HG03432 (cell line): Measurements from ENCODE around the gene EMC10.
"Not testable (repeated sequence)": the region's sequence is repeated elsewhere in the genome, so short reads cannot be mapped to it uniquely, and the experiment has no call there.

Source experiments
- ATAC-seq: cut with Tn5 transposase; IDR thresholded peaks from one replicate; pipeline ENCODE4 v1.9.1; 2021; ENCODE audit warnings: mild to moderate bottlenecking, moderate library complexity; ENCODE audit not compliant: unreplicated experiment

Gene EMC10

DNA sequence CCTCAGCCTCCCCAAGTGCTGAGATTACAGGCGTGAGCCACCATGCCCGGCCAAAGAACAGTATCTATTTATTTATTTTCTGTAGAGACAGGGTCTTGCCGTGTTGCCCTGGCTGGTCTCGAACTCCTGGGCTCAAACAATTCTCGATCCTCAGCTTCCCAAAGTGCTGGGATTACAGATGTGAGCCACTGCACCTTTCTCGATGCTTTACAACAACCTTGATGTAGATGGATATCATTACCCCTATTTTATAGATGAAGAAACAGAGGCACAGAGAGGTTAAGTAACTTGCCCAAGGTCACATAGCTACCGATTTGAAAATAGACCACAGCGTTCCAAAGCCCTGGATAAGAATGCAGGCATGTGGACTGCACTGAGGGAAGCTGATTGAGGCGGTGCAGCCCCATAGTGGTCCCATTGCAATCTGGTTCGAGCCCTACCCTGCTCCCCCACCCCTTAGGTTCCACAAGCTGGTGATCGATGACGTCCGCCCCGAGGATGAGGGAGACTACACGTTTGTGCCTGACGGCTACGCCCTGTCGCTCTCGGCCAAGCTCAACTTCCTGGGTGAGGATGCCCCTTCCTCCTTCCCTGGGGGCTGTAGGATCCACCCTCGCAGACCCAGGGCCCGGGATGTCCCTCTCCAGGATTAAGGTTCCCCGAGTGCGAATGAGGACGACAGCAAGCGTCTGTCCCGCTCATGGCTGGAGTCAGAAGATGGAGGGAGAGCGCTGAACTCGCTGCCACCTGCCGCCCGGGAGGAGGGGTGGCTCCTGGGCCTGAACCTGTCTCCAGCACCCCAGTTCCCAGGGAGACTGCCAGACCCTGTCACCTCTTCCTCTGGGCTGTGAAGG lies 25.7 kb upstream of the EMC10 start:
- no peak for ATAC-seq

DNA sequence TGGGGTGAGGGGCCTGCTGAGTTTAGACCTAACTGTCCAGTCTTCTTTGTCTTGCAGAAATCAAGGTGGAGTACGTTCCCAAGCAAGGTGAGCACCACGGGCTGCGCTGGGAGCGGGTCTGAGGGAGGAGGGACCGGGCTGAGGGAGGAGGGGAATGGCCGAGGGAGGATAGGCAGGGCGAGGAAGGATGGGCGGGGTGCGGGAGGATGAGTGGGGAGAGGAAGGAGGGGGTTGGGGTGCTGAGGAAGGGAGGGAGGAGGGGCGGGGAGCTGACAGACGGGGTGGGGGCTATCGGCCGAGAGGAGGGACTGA lies 25.1 kb upstream of the EMC10 start:
- ATAC-seq, result no peak

- ATAC-seq, result no peak
These were observed 23.1 kb upstream of the EMC10 start for GRCh38 chr19:50453243-50453642.

DNA sequence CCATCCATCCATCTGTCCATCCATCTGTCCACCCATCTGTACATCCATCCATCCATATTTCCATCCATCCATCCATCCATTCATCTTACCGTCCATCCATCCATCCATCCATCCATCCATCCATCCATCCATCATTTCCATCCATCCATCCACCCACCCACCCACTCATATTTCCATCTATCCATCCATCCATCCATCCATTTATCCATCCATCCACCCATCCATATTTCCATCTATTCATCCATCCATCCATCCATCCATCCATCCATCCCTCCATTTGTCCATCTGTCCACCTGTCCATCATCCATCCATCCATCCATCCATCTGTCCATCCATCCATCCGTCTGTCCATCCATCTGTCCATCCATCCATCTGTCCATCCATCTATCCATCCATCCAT lies 20.3 kb upstream of the EMC10 start:
- ATAC-seq, result no peak

DNA sequence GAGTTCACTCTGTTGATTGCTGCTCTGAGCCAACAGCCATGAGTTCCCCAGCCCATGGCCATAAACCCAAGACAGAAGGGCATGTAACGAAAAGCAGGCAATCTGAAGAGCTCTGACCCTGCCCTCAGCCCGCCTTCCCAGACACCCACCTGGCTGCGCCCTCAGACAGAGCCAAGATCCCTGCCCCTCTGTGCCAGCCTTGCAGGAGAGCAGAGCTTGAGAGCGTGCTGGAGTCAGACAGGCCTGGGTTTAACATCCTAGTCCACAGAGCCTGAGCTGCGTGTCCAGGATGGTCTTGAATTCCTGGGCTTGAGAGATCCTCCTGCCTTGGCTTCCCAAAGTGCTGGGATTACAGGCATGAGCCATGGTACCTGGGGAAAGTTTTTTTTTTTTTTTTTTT lies 19.0 kb upstream of the EMC10 start:
- ATAC-seq, result no peak

GRCh38 chr19:50458396-50459066 lies 17.8 kb upstream of the EMC10 start:
- ATAC-seq, result no peak

- ATAC-seq, result no peak
These were observed 17.2 kb upstream of the EMC10 start for GRCh38 chr19:50459067-50459456.

GRCh38 chr19:50459638-50460037 lies 16.7 kb upstream of the EMC10 start:
- no peak for ATAC-seq

- ATAC-seq, result peak; percentile 50
These were observed 16.0 kb upstream of the EMC10 start for GRCh38 chr19:50460161-50460765.

- peak; percentile 53 for ATAC-seq
These were observed 15.0 kb upstream of the EMC10 start for GRCh38 chr19:50461066-50461875.

GRCh38 chr19:50462970-50463369 lies 13.3 kb upstream of the EMC10 start:
- no peak for ATAC-seq

DNA sequence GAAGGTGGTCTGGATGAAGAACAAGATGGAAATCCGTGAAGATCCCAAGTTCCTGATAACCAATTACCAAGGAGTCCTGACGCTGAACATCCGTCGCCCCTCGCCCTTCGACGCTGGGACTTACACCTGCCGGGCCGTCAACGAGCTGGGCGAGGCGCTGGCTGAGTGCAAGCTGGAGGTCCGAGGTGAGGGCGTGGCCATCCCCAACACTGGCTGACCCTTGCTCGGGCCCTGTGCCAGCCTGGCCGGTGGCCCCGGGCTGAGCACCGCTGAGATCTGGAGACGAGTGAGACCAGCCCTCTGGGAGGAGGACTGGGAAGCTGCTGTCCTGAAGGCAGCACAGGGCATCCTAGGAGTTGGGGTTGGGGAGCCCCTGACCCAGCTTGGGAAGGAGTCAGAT lies 12.0 kb upstream of the EMC10 start:
- ATAC-seq, result no peak

GRCh38 chr19:50465000-50465399 lies 11.3 kb upstream of the EMC10 start:
- no peak for ATAC-seq

DNA sequence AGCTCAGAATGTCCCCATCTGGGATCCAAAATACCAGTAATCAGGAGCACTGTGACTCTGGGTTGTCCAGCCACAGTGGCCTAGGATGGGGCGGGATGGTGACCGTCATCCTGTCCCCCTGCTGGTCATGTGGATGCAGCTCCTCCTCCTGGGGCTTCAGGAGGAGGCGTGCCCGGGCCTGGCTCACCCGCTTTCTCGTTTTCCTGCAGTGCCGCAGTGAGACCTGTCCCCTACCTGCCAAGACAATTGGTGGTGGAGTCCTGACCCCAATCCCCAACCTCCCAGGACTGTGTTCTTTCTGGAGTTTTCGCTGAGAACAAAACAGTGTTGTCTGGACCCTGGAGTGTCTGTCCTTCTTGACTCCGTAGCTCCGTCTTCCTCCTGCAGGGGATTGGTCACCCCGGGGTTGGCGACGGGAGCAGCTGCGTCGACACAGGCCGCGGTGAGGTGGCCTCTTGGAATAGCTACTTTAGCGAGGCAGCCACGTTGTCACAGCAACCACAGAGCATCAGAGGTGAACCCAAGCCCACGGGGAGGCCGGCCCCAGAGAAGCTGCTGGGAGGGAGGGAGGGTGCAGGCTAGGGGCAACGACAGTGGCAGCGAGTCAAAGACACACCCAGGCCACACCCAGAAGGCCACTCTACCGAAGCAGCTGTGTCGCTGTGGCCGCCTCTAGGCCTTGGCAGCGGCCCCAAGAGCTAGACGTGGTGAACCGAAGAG lies 10.2 kb upstream of the EMC10 start:
- ATAC-seq, result no peak

- no peak for ATAC-seq
These were observed 9.6 kb upstream of the EMC10 start for GRCh38 chr19:50466706-50467039.

- ATAC-seq, result no peak
These were observed 8.7 kb upstream of the EMC10 start for GRCh38 chr19:50467566-50467965.

DNA sequence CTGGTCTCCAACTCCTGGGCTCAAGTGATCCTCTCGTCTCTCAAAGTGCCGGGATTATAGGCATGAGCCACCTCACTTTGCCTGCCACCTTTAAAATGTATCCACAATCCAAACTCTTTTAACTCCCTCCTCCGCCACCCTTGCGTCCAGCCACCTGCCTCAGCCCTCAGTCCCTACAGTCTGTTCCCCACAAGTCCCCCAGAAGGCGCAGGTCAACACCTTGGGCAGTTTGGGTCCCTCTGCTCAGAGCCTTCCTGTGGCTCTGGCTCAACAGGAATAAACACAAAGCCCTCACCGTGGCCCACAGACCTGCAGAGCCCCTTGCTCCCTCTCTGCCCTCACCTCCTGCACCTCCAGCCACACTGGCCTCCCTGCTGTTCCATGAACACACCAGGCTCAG lies 7.5 kb upstream of the EMC10 start:
- no peak for ATAC-seq

DNA sequence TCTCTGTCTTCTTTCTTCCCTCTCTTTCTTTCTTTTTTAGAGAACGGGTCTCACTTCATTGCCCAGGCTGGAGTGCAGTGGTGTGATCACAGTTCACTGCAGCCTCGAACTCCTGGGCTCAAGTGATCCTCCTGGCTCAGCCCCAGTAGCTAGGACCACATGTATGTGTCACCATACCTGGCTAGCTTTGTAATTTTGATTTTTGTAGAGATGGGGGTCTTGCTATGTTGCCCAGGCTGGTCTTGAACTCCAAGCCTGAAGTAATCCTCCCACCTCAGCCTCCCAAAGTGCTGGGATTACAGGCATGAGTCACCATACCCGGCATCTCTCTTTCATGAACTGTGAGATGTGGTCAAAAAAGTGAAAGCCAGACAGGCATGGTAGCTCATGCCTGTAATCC lies 3.0 kb upstream of the EMC10 start:
- not testable (repeated sequence) for ATAC-seq

- no peak for ATAC-seq
These were observed 1.2 kb upstream of the EMC10 start for GRCh38 chr19:50475101-50475568.

- ATAC-seq, result peak; percentile 7
These were observed 527 bp upstream of the EMC10 start for GRCh38 chr19:50475736-50476223.

DNA sequence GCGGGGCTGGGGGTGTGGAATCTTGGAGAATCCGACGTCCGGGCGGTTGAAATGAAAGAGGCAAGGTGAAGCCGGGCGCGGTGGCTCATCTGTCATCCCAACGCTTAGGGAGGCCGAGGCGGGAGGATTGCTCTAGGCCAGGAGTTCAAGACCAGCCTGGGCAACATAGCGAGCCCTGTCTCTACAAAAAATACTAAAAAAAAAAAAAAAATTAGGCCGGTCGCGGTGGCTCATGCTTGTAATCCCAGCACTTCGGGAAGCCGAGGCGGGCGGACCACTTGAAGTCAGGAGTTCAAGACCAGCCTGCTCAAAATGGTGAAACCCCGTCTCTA lies 566 bp downstream of the EMC10 start:
- ATAC-seq, result no peak
